ENCODE measurements around the gene KCNH5. TPM values are rescaled to one million over a fixed set of nuclear protein-coding genes. Genes with fewer than 3 reads are reported as not detected.
"Not testable (repeated sequence)": the region's sequence is repeated elsewhere in the genome, so short reads cannot be mapped to it uniquely, and the experiment has no call there.

KCNH5 gene
- total RNA-seq, 2 donors from 2014 or later = not detected

DNA sequence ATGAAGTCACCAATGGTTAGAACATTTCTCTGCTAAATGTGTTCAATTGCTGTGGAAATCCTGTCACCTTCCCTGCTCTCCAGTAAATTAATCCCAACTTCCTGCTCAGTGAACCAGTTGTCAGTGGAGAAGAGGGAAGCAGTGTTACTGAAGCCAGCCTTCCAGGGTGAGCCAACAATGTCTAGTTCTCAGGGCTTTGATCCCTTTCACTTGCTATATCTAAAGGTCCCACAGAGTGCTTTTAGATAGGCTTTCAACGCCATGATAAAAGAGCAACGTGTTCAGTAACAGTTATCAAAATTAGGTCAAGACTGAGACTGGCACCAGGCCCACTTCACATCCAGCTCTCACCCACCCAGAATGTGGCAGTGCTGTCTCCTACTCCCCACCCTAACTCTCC lies 139.7 kb downstream of the KCNH5 start:
- no peaks in the 10 kb centered on the region for H3K4me1 Mint-ChIP-seq (ENCODE audit: low read depth)
- H3K36me3 Mint-ChIP-seq (ENCODE audit: insufficient read depth in 2 of 2) = no peaks in the 10 kb centered on the region
- no peak overlapping the region for H3K27ac Mint-ChIP-seq
- DNase-seq (no peak), ATAC-seq (replicated peaks in 1 of 2) (no peak)
- H3K27me3 Mint-ChIP-seq (ENCODE audit: low read depth) = no peaks in the 10 kb centered on the region
- H3K9me3 Mint-ChIP-seq = peaks cover 2 to 7% of the 10 kb centered on the region in 2 donors
- no peak overlapping the region for H3K4me3 Mint-ChIP-seq

DNA sequence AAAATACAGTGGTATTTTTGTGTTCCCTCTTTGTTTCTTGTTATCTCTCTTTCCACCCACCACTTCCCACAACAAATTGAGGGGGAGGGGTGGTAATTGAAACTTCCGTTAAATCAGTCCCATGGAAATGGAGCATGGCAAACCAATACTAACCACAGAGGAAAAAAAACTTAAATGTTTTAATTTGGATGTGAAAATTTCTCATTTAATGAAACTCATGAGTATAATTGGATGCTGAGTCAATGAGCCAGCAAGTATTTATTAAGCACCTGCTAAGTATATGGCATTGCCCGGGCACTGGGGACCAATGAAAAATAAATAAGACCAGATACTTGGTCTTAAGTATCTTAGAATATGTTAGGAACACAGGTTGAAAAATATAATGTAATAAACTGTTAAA lies 147.5 kb downstream of the KCNH5 start:
- no peak overlapping the region for H3K27ac Mint-ChIP-seq
- H3K4me1 Mint-ChIP-seq (ENCODE audit: low read depth) = no peaks in the 10 kb centered on the region
- DNase-seq (no peak), ATAC-seq (replicated peaks in 1 of 2) (no peak)
- H3K9me3 Mint-ChIP-seq = peaks cover 0 to 3% of the 10 kb centered on the region in 2 donors
- H3K4me3 Mint-ChIP-seq = no peak overlapping the region
- no peaks in the 10 kb centered on the region for H3K36me3 Mint-ChIP-seq (ENCODE audit: insufficient read depth in 2 of 2)
- H3K27me3 Mint-ChIP-seq (ENCODE audit: low read depth) = no peaks in the 10 kb centered on the region

DNA sequence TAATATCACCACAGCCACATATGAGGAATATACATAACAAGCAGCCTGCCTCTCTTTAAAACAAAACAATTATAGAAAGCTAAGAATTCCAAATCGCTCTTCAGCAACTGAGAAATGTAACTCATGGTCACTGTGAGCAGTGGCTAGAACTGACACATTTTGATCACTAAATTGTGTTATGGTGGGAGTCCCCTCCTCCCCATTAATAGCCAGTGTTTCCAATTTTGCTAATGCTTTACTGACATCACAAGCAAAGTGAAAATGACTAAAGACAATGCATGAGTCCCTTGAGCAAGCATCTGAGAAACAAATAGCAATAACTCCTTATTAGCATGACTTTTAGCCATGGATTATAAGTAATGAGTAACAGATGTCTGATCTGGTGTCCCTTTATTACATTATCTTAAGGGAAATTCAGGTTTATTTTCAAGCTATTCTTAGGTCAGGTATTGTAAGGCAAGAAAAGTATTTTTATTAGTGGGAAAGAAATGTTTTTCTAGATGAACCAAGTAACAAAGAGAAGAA lies 148.3 kb downstream of the KCNH5 start:
- DNase-seq (no peak), ATAC-seq (replicated peaks in 1 of 2) (no peak)
- H3K4me3 Mint-ChIP-seq = no peak overlapping the region
- peaks cover 0 to 3% of the 10 kb centered on the region in 2 donors for H3K9me3 Mint-ChIP-seq
- H3K27ac Mint-ChIP-seq = no peak overlapping the region
- no peaks in the 10 kb centered on the region for H3K27me3 Mint-ChIP-seq (ENCODE audit: low read depth)
- H3K4me1 Mint-ChIP-seq (ENCODE audit: low read depth) = no peaks in the 10 kb centered on the region
- no peaks in the 10 kb centered on the region for H3K36me3 Mint-ChIP-seq (ENCODE audit: insufficient read depth in 2 of 2)

DNA sequence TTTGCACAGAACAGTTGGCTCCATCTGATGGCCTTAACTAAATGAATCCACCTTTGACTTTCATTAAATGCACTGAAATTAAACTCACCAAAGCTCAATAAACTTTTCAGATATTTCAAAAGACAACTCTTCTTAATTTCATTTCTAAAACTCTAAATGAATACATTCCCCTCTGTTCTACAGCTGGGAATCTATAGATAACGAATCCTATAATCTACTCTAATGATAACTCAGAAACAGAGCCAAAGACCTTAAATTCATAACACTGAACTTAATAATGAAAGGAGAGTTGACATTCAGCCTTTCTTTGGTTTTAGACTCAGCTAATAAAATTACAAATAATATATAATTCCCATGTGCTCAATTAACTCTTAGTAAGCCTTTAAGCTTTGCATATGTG lies 150.5 kb downstream of the KCNH5 start:
- no peaks in the 10 kb centered on the region for H3K36me3 Mint-ChIP-seq (ENCODE audit: insufficient read depth in 2 of 2)
- no peaks in the 10 kb centered on the region for H3K4me1 Mint-ChIP-seq (ENCODE audit: low read depth)
- no peaks in the 10 kb centered on the region for H3K27me3 Mint-ChIP-seq (ENCODE audit: low read depth)
- ATAC-seq (replicated peaks in 1 of 2) = no peak
- no peak for DNase-seq
- H3K27ac Mint-ChIP-seq = no peak overlapping the region
- peaks cover 0 to 3% of the 10 kb centered on the region in 2 donors for H3K9me3 Mint-ChIP-seq
- H3K4me3 Mint-ChIP-seq = no peak overlapping the region

DNA sequence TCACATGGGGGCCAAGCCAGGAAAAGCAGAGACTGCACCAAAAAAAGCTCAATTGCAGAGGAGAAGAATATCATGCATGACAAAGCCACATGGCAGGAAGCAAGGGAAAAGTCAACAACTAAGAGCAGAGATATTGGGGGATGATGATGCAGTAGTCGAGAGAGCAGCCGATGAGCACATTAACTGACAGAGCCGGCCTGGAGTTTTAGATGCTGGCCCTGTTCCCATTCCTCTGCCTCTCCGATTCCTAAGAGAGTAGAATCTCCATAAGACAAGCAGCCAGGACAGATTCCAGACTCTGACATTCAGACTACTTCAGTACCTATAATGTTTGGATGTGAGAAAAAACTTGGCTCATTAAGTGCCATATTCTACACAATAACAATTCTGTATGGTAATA lies 155.9 kb downstream of the KCNH5 start:
- peaks cover 0 to 5% of the 10 kb centered on the region in 2 donors for H3K9me3 Mint-ChIP-seq
- DNase-seq (no peak), ATAC-seq (replicated peaks in 1 of 2) (no peak)
- H3K36me3 Mint-ChIP-seq (ENCODE audit: insufficient read depth in 2 of 2) = no peaks in the 10 kb centered on the region
- H3K27me3 Mint-ChIP-seq (ENCODE audit: low read depth) = no peaks in the 10 kb centered on the region
- no peaks in the 10 kb centered on the region for H3K4me1 Mint-ChIP-seq (ENCODE audit: low read depth)
- no peak overlapping the region for H3K27ac Mint-ChIP-seq
- no peak overlapping the region for H3K4me3 Mint-ChIP-seq

DNA sequence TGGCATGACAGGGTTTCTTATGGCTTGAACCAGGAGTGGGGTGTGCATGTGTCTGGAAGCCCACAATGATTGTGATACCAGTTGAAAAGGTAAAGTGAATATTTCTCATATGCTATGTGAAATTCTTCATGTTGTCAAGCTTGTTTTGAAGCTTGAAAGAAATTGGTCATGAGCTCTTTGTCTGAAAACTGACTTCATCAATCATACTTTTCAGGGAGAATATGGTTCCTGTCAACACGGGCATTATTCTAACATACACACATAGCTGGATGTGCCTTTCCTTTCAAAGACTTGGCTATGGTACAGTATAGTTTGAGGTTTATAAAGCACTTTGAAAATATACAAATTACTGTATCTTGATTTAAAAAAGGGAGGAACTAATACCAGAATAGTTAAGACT lies 158.8 kb downstream of the KCNH5 start:
- H3K9me3 Mint-ChIP-seq = peaks cover 0 to 5% of the 10 kb centered on the region in 2 donors
- ATAC-seq (replicated peaks in 1 of 2) = no peak
- no peaks in the 10 kb centered on the region for H3K4me1 Mint-ChIP-seq (ENCODE audit: low read depth)
- no peak overlapping the region for H3K4me3 Mint-ChIP-seq
- H3K27ac Mint-ChIP-seq = no peak overlapping the region
- H3K36me3 Mint-ChIP-seq (ENCODE audit: insufficient read depth in 2 of 2) = no peaks in the 10 kb centered on the region
- DNase-seq = no peak
- H3K27me3 Mint-ChIP-seq (ENCODE audit: low read depth) = no peaks in the 10 kb centered on the region

DNA sequence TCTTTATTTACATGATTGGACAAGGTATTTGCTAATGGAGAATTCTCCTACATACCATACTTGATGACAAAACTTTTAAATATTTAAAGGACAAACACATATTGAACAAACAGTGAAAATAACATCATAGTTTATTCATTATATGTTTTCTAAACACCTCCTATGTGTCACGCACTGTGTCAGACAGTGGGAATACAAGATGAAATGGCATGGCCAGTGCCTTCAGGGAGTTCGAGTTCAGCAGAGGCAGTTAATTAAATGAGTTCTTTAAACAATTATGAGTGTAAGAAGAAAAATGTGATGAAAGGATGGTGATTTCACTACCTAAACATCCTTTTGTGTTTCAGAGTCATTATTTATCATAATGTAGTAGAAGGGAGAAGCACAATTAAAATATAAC lies 159.8 kb downstream of the KCNH5 start:
- Mint-ChIP-seq H3K27me3 (ENCODE audit: low read depth) (no peaks in the 10 kb centered on the region), H3K9me3 (peaks cover 0 to 5% of the 10 kb centered on the region in 2 donors), H3K4me1 (ENCODE audit: low read depth) (no peaks in the 10 kb centered on the region), H3K4me3 (no peak overlapping the region), H3K27ac (no peak overlapping the region), H3K36me3 (ENCODE audit: insufficient read depth in 2 of 2) (no peaks in the 10 kb centered on the region)
- ATAC-seq (replicated peaks in 1 of 2) (no peak), DNase-seq (no peak)

DNA sequence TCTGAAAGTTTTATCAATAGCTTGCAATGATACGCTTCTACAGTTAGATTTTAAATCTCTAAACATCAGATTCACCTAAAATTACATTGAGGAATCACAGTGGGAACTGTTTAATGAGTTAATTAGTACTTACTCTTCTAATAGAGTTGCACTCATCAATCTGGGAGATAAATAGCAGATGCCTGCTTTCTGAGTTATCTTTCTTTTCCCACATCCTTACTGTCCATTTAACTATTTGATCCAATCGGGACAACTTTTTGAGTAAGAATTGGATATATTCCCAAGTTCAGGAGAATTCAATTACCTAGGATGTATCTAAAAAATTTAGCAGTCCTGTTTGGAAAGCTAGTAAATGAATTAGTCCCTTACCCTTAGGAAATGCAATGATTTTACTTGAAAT lies 162.3 kb downstream of the KCNH5 start:
- DNase-seq (no peak), ATAC-seq (replicated peaks in 1 of 2) (no peak)
- no peak overlapping the region for H3K27ac Mint-ChIP-seq
- H3K27me3 Mint-ChIP-seq (ENCODE audit: low read depth) = no peaks in the 10 kb centered on the region
- no peaks in the 10 kb centered on the region for H3K4me1 Mint-ChIP-seq (ENCODE audit: low read depth)
- H3K9me3 Mint-ChIP-seq = peaks cover 0 to 2% of the 10 kb centered on the region in 2 donors
- no peaks in the 10 kb centered on the region for H3K36me3 Mint-ChIP-seq (ENCODE audit: insufficient read depth in 2 of 2)
- H3K4me3 Mint-ChIP-seq = no peak overlapping the region

DNA sequence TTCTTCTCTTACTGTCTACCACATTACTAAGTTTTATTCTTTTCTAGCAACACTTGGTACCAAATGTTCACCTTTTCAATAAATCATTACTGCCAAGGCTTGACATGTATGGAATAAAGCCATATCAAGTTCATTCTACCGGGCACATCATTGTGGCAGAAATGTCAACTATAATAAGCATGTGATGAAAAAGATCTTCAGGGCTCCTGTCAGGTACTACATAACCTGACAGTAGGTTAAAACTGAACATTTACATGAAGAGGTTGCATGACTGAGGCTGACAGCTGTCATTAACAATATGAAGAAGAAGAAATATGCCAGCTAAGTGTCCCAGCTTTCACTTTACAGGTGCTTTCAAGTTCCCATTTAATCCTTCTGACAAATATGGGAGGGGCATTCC lies 178.9 kb downstream of the KCNH5 start:
- Mint-ChIP-seq H3K4me3 (no peak overlapping the region), H3K4me1 (ENCODE audit: low read depth) (no peaks in the 10 kb centered on the region), H3K27ac (no peak overlapping the region), H3K36me3 (ENCODE audit: insufficient read depth in 2 of 2) (no peaks in the 10 kb centered on the region), H3K27me3 (ENCODE audit: low read depth) (no peaks in the 10 kb centered on the region), H3K9me3 (no peaks in the 10 kb centered on the region)
- no peak for DNase-seq
- no peak for ATAC-seq (replicated peaks in 1 of 2)

DNA sequence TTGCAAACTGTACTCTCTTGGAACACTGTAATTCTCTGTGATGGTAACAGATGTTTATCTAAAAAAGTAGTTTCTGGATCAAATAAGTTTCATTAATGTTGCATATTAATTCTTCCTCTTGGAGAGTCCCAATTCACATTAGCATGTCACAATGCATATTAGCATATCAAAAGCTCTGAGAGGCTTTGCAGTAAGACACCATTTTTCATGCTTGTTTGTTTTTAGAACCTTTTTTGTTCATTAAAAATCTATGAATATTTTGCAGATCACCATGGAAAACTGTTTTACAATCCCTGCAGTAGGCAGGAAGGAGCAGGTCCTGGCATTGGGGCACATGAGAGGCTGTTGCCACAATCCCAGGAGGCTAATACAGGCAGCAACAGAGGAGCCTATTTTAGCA lies 180.7 kb downstream of the KCNH5 start:
- Mint-ChIP-seq H3K36me3 (ENCODE audit: insufficient read depth in 2 of 2) (no peaks in the 10 kb centered on the region), H3K4me1 (ENCODE audit: low read depth) (no peaks in the 10 kb centered on the region), H3K27ac (no peak overlapping the region), H3K27me3 (ENCODE audit: low read depth) (no peaks in the 10 kb centered on the region), H3K4me3 (no peak overlapping the region), H3K9me3 (no peaks in the 10 kb centered on the region)
- DNase-seq (no peak), ATAC-seq (replicated peaks in 1 of 2) (no peak)

DNA sequence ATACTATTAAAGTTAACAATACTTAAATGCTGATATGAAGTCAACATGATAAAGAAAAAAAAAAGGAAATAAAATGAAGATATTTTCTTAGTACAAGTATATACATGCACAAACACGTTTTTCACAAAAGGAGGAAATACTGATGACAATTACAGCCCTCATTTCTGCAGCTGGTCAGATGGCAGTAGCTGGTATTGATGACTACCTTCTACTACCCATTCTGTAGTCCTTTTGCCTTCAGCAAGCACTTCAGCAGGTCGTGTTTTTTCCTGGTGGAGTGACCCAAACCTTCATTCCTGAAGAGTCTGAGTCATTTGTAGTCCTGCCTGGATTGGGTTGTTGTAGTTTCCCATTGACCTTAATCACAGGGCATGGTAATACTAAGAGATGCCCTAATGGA lies 187.2 kb downstream of the KCNH5 start:
- not testable (repeated sequence) for H3K9me3 Mint-ChIP-seq; H3K4me1 Mint-ChIP-seq (ENCODE audit: low read depth); DNase-seq; ATAC-seq (replicated peaks in 1 of 2); H3K4me3 Mint-ChIP-seq; H3K36me3 Mint-ChIP-seq (ENCODE audit: insufficient read depth in 2 of 2); H3K27me3 Mint-ChIP-seq (ENCODE audit: low read depth); H3K27ac Mint-ChIP-seq

DNA sequence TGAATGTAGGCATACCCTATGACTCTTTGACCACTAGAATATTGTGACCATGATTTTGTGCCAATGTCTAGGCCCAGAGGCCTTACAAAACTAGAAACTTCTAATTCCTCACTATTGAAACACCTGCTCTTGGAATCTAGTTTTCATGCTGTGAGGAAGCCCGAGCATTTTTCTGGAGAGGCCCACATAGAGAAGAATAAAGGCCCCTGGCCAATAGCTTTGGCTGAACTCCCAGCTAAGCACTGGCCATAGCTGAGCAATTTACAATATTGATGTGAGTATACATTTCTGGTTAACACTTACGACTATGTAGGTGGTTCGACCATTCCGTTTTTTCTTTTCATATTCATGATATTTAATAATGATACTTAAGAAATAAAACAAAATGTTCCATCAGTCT lies 190.3 kb downstream of the KCNH5 start:
- Mint-ChIP-seq H3K27ac (no peak overlapping the region), H3K36me3 (ENCODE audit: insufficient read depth in 2 of 2) (no peaks in the 10 kb centered on the region), H3K4me3 (no peak overlapping the region), H3K27me3 (ENCODE audit: low read depth) (no peaks in the 10 kb centered on the region), H3K4me1 (ENCODE audit: low read depth) (no peaks in the 10 kb centered on the region), H3K9me3 (no peaks in the 10 kb centered on the region)
- DNase-seq = no peak
- ATAC-seq (replicated peaks in 1 of 2) = no peak

DNA sequence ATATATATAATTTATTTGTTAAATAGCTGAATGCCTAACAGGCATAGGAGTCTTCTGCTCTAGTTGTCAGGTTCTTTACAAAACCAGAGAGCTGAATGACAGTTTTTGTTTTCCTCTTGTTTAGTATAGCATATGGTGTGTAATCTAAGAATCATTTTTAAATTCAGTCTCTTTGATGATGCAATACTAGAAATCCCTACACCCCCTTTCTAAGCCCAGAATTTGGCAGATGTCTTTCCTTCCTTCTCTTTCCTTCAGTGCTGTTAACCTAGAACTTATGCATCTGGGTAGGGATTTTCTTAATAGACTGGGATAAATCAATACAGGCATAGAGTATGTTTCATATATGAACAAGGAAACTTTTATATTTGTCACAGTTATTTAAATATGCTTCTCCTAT lies 198.1 kb downstream of the KCNH5 start:
- Mint-ChIP-seq H3K36me3 (ENCODE audit: insufficient read depth in 2 of 2) (peaks cover 0 to 2% of the 10 kb centered on the region in 2 donors), H3K9me3 (peaks cover 0 to 2% of the 10 kb centered on the region in 2 donors), H3K27me3 (ENCODE audit: low read depth) (no peaks in the 10 kb centered on the region), H3K4me3 (no peak overlapping the region), H3K27ac (no peak overlapping the region), H3K4me1 (ENCODE audit: low read depth) (no peaks in the 10 kb centered on the region)
- no peak for ATAC-seq (replicated peaks in 1 of 2)
- no peak for DNase-seq

DNA sequence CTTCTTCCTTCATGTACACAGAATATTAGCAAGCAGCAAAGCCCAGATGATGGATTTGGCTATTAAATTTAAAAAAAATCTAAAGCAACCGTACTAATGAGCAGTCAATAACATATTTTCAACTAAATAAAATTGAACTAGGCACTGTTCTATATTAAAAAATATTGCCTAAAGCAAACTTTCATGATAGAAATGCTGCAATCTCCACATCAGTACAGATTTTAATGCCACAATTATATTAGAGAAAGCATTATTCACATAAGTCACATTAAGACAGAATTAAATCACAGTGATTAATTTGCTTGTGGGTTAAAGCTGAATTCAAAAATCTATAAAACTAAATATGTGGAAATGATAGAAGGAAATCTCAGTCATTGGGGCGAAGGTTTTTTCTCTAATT lies 200.7 kb downstream of the KCNH5 start:
- H3K27me3 Mint-ChIP-seq (ENCODE audit: low read depth) = no peaks in the 10 kb centered on the region
- H3K9me3 Mint-ChIP-seq = peaks cover 0 to 2% of the 10 kb centered on the region in 2 donors
- no peak overlapping the region for H3K4me3 Mint-ChIP-seq
- no peaks in the 10 kb centered on the region for H3K4me1 Mint-ChIP-seq (ENCODE audit: low read depth)
- ATAC-seq (replicated peaks in 1 of 2) (no peak), DNase-seq (no peak)
- no peak overlapping the region for H3K27ac Mint-ChIP-seq
- H3K36me3 Mint-ChIP-seq (ENCODE audit: insufficient read depth in 2 of 2) = peaks cover 0 to 2% of the 10 kb centered on the region in 2 donors

Measured in activated T-cell treated with anti-CD3 and anti-CD28 coated beads, Interleukin-2, amount 50 U/mL, for 72 hours (primary cell).